ENCODE data around the gene PLA2G4F.

PLA2G4F gene

DNA sequence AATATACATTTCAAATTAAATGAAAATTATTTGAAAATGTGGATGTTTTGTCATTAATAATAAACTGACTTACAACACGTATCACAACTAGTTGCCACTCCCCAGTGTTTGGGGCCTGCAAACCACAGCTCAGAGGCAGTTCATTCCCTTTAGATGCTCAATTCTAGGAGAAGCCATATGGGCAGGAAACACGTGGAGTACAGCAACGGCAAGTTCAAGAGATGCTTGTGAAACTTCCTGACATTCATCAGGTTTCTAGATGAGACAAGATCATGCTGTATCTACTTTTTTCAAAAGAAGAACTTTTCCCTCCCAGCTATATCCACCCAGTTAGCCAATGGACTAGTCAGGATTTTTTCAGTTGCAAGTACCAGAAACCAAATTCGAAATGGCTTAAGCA lies 44.5 kb downstream of the PLA2G4F start:
- DNase-seq (ENCODE audit: low spot score) = no peak
- Histone ChIP-seq H3K4me3 (no peak overlapping the region), H3K27ac (no peak overlapping the region)
- TF ChIP-seq, protein P1, sequence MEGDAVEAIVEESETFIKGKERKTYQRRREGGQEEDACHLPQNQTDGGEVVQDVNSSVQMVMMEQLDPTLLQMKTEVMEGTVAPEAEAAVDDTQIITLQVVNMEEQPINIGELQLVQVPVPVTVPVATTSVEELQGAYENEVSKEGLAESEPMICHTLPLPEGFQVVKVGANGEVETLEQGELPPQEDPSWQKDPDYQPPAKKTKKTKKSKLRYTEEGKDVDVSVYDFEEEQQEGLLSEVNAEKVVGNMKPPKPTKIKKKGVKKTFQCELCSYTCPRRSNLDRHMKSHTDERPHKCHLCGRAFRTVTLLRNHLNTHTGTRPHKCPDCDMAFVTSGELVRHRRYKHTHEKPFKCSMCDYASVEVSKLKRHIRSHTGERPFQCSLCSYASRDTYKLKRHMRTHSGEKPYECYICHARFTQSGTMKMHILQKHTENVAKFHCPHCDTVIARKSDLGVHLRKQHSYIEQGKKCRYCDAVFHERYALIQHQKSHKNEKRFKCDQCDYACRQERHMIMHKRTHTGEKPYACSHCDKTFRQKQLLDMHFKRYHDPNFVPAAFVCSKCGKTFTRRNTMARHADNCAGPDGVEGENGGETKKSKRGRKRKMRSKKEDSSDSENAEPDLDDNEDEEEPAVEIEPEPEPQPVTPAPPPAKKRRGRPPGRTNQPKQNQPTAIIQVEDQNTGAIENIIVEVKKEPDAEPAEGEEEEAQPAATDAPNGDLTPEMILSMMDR (IDR thresholded peaks at IDR 0.05) = no peak

DNA sequence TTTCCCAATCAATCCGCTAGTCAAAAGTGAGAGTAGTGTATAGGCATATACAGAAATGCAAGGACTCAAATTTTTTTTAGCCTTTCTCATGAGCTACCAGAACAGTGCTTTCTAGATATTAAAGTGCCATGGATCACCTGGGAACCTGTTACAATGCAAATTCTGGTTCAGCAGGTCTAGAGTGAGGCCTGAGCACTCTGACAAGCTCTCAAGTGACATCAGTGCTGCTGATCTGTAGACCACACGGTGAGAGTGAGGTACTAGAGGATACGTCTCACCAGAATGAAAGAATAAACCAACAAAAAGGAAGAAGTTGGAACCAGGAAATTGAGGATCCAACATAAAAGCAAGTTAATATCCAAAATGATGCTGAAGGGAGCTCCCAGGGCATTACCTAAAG lies 46.1 kb downstream of the PLA2G4F start:
- DNase-seq (ENCODE audit: low spot score) = no peak
- TF ChIP-seq, protein P1 (IDR thresholded peaks at IDR 0.05) = no peak
- no peak overlapping the region for H3K27ac ChIP-seq
- H3K4me3 ChIP-seq = no peak overlapping the region

GRCh38 chr15:42108806-42109205 lies 47.6 kb downstream of the PLA2G4F start:
- DNase-seq (ENCODE audit: low spot score) = no peak
- TF ChIP-seq, protein P1 (IDR thresholded peaks at IDR 0.05) = no peak
- Histone ChIP-seq H3K4me3 (no peak overlapping the region), H3K27ac (no peak overlapping the region)

DNA sequence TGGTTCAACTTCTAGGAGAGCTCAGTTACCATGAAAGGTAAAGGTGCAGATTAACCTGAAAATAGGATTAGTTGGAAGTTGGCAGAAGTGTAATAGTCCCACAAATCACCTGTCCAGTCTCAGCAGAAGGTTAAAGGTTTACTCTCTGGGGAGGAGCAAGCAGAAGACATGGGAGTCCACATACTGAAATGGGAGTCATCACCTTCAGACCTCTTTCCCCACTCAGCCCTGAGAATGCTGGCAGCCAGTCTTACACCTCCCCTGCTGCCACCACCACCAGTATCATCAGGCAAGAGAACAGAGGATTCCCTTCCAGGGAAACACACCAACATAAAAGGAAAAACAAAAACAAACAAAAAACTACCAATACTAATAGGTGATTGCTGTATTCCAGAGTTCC lies 48.2 kb downstream of the PLA2G4F start:
- H3K27ac ChIP-seq = no peak overlapping the region

GRCh38 chr15:42107473-42107872 lies 49.0 kb downstream of the PLA2G4F start:
- TF ChIP-seq, protein P1 (IDR thresholded peaks at IDR 0.05) = no peak
- no peak overlapping the region for H3K27ac ChIP-seq
- H3K4me3 ChIP-seq = no peak overlapping the region
- DNase-seq (ENCODE audit: low spot score) = no peak

More for the DNA sequence above, 48.2 kb downstream of the PLA2G4F start:
- TF ChIP-seq, protein P1 (IDR thresholded peaks at IDR 0.05) = no peak
- DNase-seq (ENCODE audit: low spot score) = no peak
- no peak overlapping the region for H3K4me3 ChIP-seq

DNA sequence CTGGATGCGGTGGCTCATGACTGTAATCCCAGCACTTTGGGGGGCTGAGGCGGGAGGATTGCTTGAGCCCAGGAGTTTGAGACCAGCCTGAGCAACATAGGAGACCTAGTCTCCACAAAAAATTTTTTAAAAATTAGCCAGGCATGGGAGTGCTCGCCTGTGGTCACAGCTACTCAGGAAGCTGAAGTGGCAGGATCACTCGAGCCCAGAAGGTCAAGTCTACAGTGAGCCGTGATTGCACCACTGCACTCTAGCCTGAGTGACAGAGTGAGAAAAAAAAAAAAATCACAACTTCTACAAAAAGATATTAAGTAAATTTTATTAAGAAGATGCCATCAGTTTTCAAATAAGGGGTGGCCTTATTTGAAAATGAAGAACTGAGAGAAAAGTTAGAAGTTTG lies 50.1 kb downstream of the PLA2G4F start:
- no peak for DNase-seq (ENCODE audit: low spot score)
- TF ChIP-seq, protein P1 (IDR thresholded peaks at IDR 0.05) = no peak
- Histone ChIP-seq H3K27ac (no peak overlapping the region), H3K4me3 (no peak overlapping the region)

- Histone ChIP-seq H3K27ac (no peak overlapping the region), H3K4me3 (no peak overlapping the region)
- TF ChIP-seq, protein P1 (IDR thresholded peaks at IDR 0.05) = no peak
- DNase-seq (ENCODE audit: low spot score) = no peak
These were observed 52.1 kb downstream of the PLA2G4F start for GRCh38 chr15:42104095-42104891.
